ENCODE data around the gene SP140. TPM values are rescaled to one million over a fixed set of nuclear protein-coding genes. Genes with fewer than 3 reads are reported as not detected.

Gene SP140
- total and polyA plus RNA-seq, 9 of the 15 experiments (the other 6 are each of a cell fraction or from before 2014, with no cell fraction given): 0.04 to 1.1 (median 0.57) TPM; not detected in 1

DNA sequence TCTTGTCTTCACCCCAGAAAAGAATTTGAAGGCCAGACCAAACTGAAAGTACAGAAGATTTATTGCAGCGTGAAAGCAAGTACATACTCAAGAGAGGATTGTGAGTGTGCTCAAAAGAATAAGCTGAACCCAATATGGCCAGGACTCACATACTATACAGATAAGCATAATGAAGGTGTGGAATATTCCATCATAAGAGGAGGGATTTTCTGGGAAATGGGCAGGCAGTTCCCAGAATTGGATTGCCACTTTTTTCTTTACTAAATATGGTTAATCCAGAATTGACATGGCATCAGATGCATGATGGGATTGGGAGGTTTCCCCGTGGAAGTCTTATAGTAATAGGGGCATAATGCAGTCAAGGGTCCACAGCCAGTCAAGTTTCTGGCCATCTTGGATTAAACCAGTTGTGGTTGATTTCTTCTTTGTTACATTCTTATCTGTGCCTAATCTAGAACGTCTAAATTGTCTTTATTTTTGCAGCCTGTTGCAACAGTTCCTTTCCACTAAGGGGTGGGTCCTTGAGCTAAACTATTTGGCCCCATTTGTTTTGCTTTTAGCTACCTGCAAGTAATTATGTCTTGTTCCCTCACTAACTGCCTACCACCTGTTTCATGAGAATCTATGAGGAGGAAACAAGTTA lies 110.4 kb downstream of the SP140 start (continued):
- TF ChIP-seq PATZ1 (CRISPR knock-in tag; IDR thresholded peaks at IDR 0.05; ENCODE audit: borderline replicate concordance) (no peak), NCOA1 (IDR thresholded peaks at IDR 0.05; ENCODE audit: low read depth) (no peak), ZNF592 (IDR thresholded peaks at IDR 0.05) (0 out of 2 replicates have a peak, but pooled peaks have one; percentile 22), FOXK2 (conservative IDR thresholded peaks at IDR 0.05 in 1 of 2, IDR thresholded peaks at IDR 0.05 in 1 of 2; ENCODE audit: low read depth in 2 of 2) (no peak), KLF1 (tag; IDR thresholded peaks at IDR 0.05) (no peak), SLC30A9 (CRISPR knock-in tag; IDR thresholded peaks at IDR 0.05) (no peak), HMGXB4 (CRISPR knock-in tag; IDR thresholded peaks at IDR 0.05) (no peak), ZNF717 (CRISPR knock-in tag; IDR thresholded peaks at IDR 0.05) (no peak), KHSRP (IDR thresholded peaks at IDR 0.05) (no peak), TAF1 (IDR thresholded peaks at IDR 0.05; ENCODE audit: control insufficient read depth, extremely low read depth, insufficient read depth, low read length, severe bottlenecking) (no peak), ATF7 (IDR thresholded peaks at IDR 0.05) (0 out of 2 replicates have a peak, but pooled peaks have one; percentile 39), ZBTB8A (IDR thresholded peaks at IDR 0.05; ENCODE audit: partially characterized antibody) (no peak), E2F5 (CRISPR knock-in tag; IDR thresholded peaks at IDR 0.05) (no peak), HDAC6 (IDR thresholded peaks at IDR 0.05; ENCODE audit: low read depth, low read length) (no peak), MYNN (IDR thresholded peaks at IDR 0.05) (no peak), MYNN (CRISPR knock-in tag; IDR thresholded peaks at IDR 0.05) (no peak), ZNF584 (CRISPR knock-in tag; IDR thresholded peaks at IDR 0.05; ENCODE audit: low read depth) (no peak)
- TF ChIP-seq, protein P1, sequence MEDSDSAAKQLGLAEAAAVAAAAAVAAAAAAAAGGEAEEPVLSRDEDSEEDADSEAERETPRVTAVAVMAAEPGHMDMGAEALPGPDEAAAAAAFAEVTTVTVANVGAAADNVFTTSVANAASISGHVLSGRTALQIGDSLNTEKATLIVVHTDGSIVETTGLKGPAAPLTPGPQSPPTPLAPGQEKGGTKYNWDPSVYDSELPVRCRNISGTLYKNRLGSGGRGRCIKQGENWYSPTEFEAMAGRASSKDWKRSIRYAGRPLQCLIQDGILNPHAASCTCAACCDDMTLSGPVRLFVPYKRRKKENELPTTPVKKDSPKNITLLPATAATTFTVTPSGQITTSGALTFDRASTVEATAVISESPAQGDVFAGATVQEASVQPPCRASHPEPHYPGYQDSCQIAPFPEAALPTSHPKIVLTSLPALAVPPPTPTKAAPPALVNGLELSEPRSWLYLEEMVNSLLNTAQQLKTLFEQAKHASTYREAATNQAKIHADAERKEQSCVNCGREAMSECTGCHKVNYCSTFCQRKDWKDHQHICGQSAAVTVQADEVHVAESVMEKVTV (CRISPR knock-in tag; IDR thresholded peaks at IDR 0.05): no peak
